ENCODE data around the gene CKAP2L.

- no peak for TF ChIP-seq CTCF (IDR thresholded peaks at IDR 0.05 in 4 of 5, conservative IDR thresholded peaks at IDR 0.05 in 1 of 5)
- no peak for TF ChIP-seq POLR2A (IDR thresholded peaks at IDR 0.05)
These were observed 51.9 kb downstream of the CKAP2L start for GRCh38 chr2:112712465-112712864.
